Endothelial cell of umbilical vein (primary cell): ENCODE data around the gene PITX2. TPM values are rescaled to one million over a fixed set of nuclear protein-coding genes. Genes with fewer than 3 reads are reported as not detected.

Experiments used
- BruUV-seq: library from RNA; stranded (reverse); fragments of 400-500 nt; replicated peaks from 2 replicates; lab custom pipeline; 2021; lab: Mats Ljungman, UMichigan
- CTCF ChIA-PET: fragments of 300-600, 350-600 bp; sonication (Branson Sonifier 250); formaldehyde crosslinking; loops from one replicate; lab custom pipeline; 2021; ENCODE audit warnings: antibody characterized with exemption, inconsistent platforms; lab: Charles Lee
- POLR2A ChIA-PET: fragments of 300-600, 350-600 bp; sonication (Branson Sonifier 250); formaldehyde crosslinking; loops from one replicate; lab custom pipeline; 2021; ENCODE audit warnings: antibody characterized with exemption, inconsistent platforms; lab: Charles Lee
- DNase-seq: peaks from one replicate; pipeline ENCODE4 v3.0.0-alpha.2; 2011; ENCODE audit warnings: low read depth, low spot score
- FAIRE-seq: peaks from 2 replicates; lab custom pipeline; 2011; peaks lifted over from hg19 to GRCh38; lab: Jason Lieb, UNC
- H2AFZ ChIP-seq: 2 replicates; pipeline ENCODE4 v1.6.0; 2012; ENCODE audit warnings: low read depth, low read length, control low read depth, inconsistent platforms
- H3K27ac ChIP-seq: 2 replicates; pipeline ENCODE4 v1.5.1; 2011; ENCODE audit warnings: low read depth, mild to moderate bottlenecking, control low read depth, low read length, moderate library complexity; ENCODE audit not compliant: insufficient read depth
- H3K27me3 ChIP-seq, 2 experiments: 2 replicates each; pipeline versions ENCODE4 v1.6.0 to v1.6.1; 2011; ENCODE audit warnings: low read length in 2 of 2, mixed read lengths in 1 of 2; ENCODE audit not compliant: control insufficient read depth in 2 of 2, insufficient read depth in 2 of 2
- H3K36me3 ChIP-seq, 2 experiments: 2 replicates in 1 of 2; 3 replicates in 1 of 2; pipeline ENCODE4 v1.5.1; 2011; ENCODE audit warnings: low read length in 2 of 2, mild to moderate bottlenecking in 1 of 2, moderate library complexity in 1 of 2; ENCODE audit not compliant: control insufficient read depth in 2 of 2, insufficient read depth in 2 of 2; ENCODE audit errors: extremely low read depth in 1 of 2
- H3K4me1 ChIP-seq: 3 replicates; pipeline ENCODE4 v1.5.1; 2011; ENCODE audit warnings: mild to moderate bottlenecking, low read length; ENCODE audit not compliant: control insufficient read depth, insufficient read depth; ENCODE audit errors: extremely low read depth
- H3K4me2 ChIP-seq: 2 replicates; pipeline ENCODE4 v1.6.1; 2011; ENCODE audit warnings: low read length, control low read depth, mixed read lengths; ENCODE audit not compliant: insufficient read depth
- H3K4me3 ChIP-seq, 3 experiments: fragments of 200-600 bp in 1 of 3; sonication (generic), shearing (Covaris generic) in 1 of 3; replicated peaks in 1 of 3; 2 replicates each; pipeline ENCODE4 v1.5.1; 2011 to 2016; ENCODE audit warnings: control low read depth in 3 of 3, low read length in 3 of 3, mild to moderate bottlenecking in 2 of 3, inconsistent platforms in 1 of 3, low read depth in 1 of 3, moderate library complexity in 1 of 3; ENCODE audit not compliant: insufficient read depth in 1 of 3
- H3K79me2 ChIP-seq: 2 replicates; pipeline ENCODE4 v1.6.0; 2012; ENCODE audit warnings: low read length, inconsistent platforms; ENCODE audit not compliant: control insufficient read depth, insufficient read depth
- H3K9ac ChIP-seq: replicated peaks from 2 replicates; pipeline ENCODE3; 2011; ENCODE audit warnings: low read length, control low read depth; ENCODE audit not compliant: insufficient read depth; ENCODE audit errors: extremely low read depth
- H3K9me1 ChIP-seq: replicated peaks from 3 replicates; pipeline ENCODE4 v1.6.0; 2011; ENCODE audit warnings: mild to moderate bottlenecking, low read length; ENCODE audit not compliant: control insufficient read depth, insufficient read depth; ENCODE audit errors: extremely low read depth
- H3K9me3 ChIP-seq: replicated peaks from 2 replicates; pipeline ENCODE4 v1.5.1; 2012; ENCODE audit warnings: low read length, inconsistent platforms; ENCODE audit not compliant: control insufficient read depth, insufficient read depth
- H4K20me1 ChIP-seq: replicated peaks from 2 replicates; pipeline ENCODE3; 2011; ENCODE audit warnings: mild to moderate bottlenecking, low read length; ENCODE audit not compliant: control insufficient read depth, insufficient read depth; ENCODE audit errors: extremely low read depth
- EZH2 ChIP-seq: IDR thresholded peaks from 2 replicates; pipeline ENCODE4 v1.6.1; 2012; ENCODE audit warnings: borderline replicate concordance, low read depth, mild to moderate bottlenecking, moderate library complexity, low read length, inconsistent platforms; ENCODE audit not compliant: severe bottlenecking
- FOS ChIP-seq: IDR thresholded peaks from 2 replicates; pipeline ENCODE4 v1.6.1; 2011; ENCODE audit warnings: mild to moderate bottlenecking, low read length, moderate library complexity, borderline replicate concordance; ENCODE audit not compliant: insufficient read depth
- GATA2 ChIP-seq: IDR thresholded peaks from 2 replicates; pipeline ENCODE4 v1.7.0; 2011; ENCODE audit warnings: low read depth, mild to moderate bottlenecking, moderate library complexity, mixed read lengths, low read length; ENCODE audit not compliant: insufficient read length, insufficient read depth
- JUN ChIP-seq: IDR thresholded peaks from 2 replicates; pipeline ENCODE4 v1.6.1; 2011; ENCODE audit warnings: borderline replicate concordance, low read depth; ENCODE audit not compliant: insufficient read length, insufficient read depth
- MAX ChIP-seq: IDR thresholded peaks from 2 replicates; pipeline ENCODE4 v1.6.1; 2011; ENCODE audit not compliant: insufficient read depth, insufficient read length
- MYC ChIP-seq: IDR thresholded peaks from one replicate; pipeline ENCODE4 v1.6.1; 2011; ENCODE audit warnings: mild to moderate bottlenecking, low read depth, low read length
- POLR2A ChIP-seq: IDR thresholded peaks from 2 replicates; pipeline ENCODE4 v1.6.1; 2012; ENCODE audit warnings: low read depth, mild to moderate bottlenecking, control low read depth, low read length
- POLR2AphosphoS5 ChIP-seq: IDR thresholded peaks from 2 replicates; pipeline ENCODE4 v1.6.1; 2012; ENCODE audit warnings: low read depth, mild to moderate bottlenecking, control low read depth, low read length, moderate library complexity; ENCODE audit not compliant: insufficient read depth
- dilution Hi-C: fragments of 300-500 bp; cut with MboI; formaldehyde crosslinking; loops from one replicate; pipeline ENCODE4 v1.15.0; 2019; ENCODE audit warnings: low sequenced_read_pairs; ENCODE audit not compliant: extremely low pct_ligation_motif_present
- intact Hi-C: fragments of 100-400 bp; cut with micrococcal nuclease; formaldehyde crosslinking; loops from one replicate; pipeline ENCODE4 v1.10.0; 2022
- polyA plus RNA-seq, 4 experiments: library from polyadenylated mRNA; depleted of rRNA in 3 of 4; stranded (reverse) in 3 of 4; unstranded in 1 of 4; fragments of >200 nt; gene quantifications; 2 replicates each; pipeline versions ENCODE4 v1.2.1 to v1.2.3, GENCODE V29; 2011 to 2012; ENCODE audit warnings: missing spikeins in 1 of 4
- total RNA-seq: library from RNA; stranded (reverse); gene quantifications from 2 replicates; pipeline ENCODE4 v1.2.3, GENCODE V29; 2021
- TF ChIP-seq, protein P1 (sequence below), 2 donors: IDR thresholded peaks; 1 replicate in 1 of 2; 2 replicates in 1 of 2; pipeline ENCODE4 v1.5.1; 2011; ENCODE audit warnings: low read length in 2 of 2, mild to moderate bottlenecking in 2 of 2, moderate library complexity in 2 of 2, control low read depth in 1 of 2, inconsistent platforms in 1 of 2, low read depth in 1 of 2; ENCODE audit not compliant: insufficient read depth in 1 of 2; ENCODE audit errors: extremely low read depth in 1 of 2

PITX2 gene
- total and polyA plus RNA-seq, 2 donors (not counting 3 experiments of a cell fraction or from before 2014, with no cell fraction given) = 0.04 to 0.31 TPM

DNA sequence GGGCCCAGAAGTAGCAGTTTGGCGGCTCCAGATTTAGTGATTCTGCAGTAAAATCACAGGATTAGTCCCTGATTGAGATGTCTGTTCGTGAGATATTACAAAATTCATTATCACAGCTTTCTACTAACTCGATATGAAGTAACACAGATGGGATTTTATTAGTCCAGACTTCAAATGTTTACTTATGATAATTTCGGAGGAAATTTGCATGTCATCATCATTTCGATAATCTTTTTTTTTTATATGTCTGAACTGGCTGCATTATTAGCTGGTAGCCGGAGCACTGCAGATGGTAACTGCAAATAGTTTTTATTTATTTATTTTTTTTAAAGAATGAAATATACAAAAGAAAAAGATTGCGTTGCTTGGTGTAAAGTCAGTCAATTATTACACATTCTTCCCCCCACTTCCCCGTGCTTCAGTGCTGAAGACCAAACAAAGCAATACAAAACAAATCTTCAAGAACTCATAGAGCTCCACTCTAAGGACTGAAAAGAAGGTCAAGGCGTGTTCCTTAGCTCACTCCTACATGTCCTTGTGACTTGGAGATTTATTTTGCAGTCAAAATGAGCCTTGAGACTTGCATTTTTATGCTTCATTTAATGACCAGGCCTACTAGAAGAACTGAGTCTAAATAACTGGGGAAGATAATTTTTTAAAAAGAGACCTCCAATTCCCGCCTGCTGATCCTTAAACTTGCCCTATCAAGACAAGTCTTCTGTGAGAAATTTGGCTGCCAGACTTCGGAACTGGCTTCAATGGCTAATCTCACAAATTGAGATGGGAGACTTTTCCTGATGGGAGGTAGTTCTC is 11.7 kb upstream of the PITX2 start:
- TF ChIP-seq POLR2A (no peak), POLR2AphosphoS5 (no peak), JUN (no peak), MAX (no peak), EZH2 (no peak), MYC (no peak), GATA2 (no peak), FOS (no peak)
- TF ChIP-seq, protein P1, sequence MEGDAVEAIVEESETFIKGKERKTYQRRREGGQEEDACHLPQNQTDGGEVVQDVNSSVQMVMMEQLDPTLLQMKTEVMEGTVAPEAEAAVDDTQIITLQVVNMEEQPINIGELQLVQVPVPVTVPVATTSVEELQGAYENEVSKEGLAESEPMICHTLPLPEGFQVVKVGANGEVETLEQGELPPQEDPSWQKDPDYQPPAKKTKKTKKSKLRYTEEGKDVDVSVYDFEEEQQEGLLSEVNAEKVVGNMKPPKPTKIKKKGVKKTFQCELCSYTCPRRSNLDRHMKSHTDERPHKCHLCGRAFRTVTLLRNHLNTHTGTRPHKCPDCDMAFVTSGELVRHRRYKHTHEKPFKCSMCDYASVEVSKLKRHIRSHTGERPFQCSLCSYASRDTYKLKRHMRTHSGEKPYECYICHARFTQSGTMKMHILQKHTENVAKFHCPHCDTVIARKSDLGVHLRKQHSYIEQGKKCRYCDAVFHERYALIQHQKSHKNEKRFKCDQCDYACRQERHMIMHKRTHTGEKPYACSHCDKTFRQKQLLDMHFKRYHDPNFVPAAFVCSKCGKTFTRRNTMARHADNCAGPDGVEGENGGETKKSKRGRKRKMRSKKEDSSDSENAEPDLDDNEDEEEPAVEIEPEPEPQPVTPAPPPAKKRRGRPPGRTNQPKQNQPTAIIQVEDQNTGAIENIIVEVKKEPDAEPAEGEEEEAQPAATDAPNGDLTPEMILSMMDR (IDR thresholded peaks at IDR 0.05; ENCODE audit: extremely low read depth in 1 of 2, insufficient read depth in 1 of 2, low read depth in 1 of 2, low read length in 2 of 2) = no peak
- no peaks in the 10 kb centered on the region for H3K4me1 ChIP-seq
- BruUV-seq = no TSS peak
- H3K9me3 ChIP-seq = no peaks in the 10 kb centered on the region
- CTCF ChIA-PET = interaction anchor here (1.3 to 5.0 kb wide), 2 partner anchors 998 to 1426 kb away, joined by 4 to 78 read pairs; no protein-coding TSS in a partner anchor
- intact Hi-C loops = no loop called here
- H3K4me2 ChIP-seq = no peak overlapping the region
- H3K27me3 ChIP-seq = peaks cover 90 to 92% of the 10 kb centered on the region in 2 experiments
- no peaks in the 10 kb centered on the region for H3K9me1 ChIP-seq
- dilution Hi-C loops = no loop called here
- no peak overlapping the region for H3K9ac ChIP-seq
- no peaks in the 10 kb centered on the region for H4K20me1 ChIP-seq
- no peak overlapping the region for H2AFZ ChIP-seq
- POLR2A ChIA-PET = no interaction called here
- DNase-seq (no peak), FAIRE-seq (no peak)
- no peak overlapping the region for H3K27ac ChIP-seq
- H3K4me3 ChIP-seq = no peak overlapping the region
- H3K36me3 ChIP-seq = no peaks in the 10 kb centered on the region
- no peaks in the 10 kb centered on the region for H3K79me2 ChIP-seq
